Activated CD8-positive, alpha-beta T cell treated with anti-CD3 and anti-CD28 coated beads for 36 hours (primary cell): ENCODE measurements around the gene TUFT1. TPM values are rescaled to one million over a fixed set of nuclear protein-coding genes. Genes with fewer than 3 reads are reported as not detected.

Experiments used
- ATAC-seq: fragments of 200-7000 bp; cut with Tn5 transposase; one replicate; pipeline ENCODE4 v1.10.0; 2021; ENCODE audit warnings: mild to moderate bottlenecking, moderate library complexity
- CTCF ChIA-PET: fragments of 350-600 bp; sonication (Branson Sonifier 250); formaldehyde crosslinking; loops from one replicate; lab custom pipeline; 2021; ENCODE audit warnings: antibody characterized with exemption; lab: Charles Lee
- POLR2A ChIA-PET: fragments of 350-600 bp; sonication (Branson Sonifier 250); formaldehyde crosslinking; loops from one replicate; lab custom pipeline; 2021; ENCODE audit warnings: antibody characterized with exemption; lab: Charles Lee
- DNase-seq: peaks from one replicate; pipeline ENCODE4 v3.0.0-alpha.2; 2020
- H3K27ac Mint-ChIP-seq: one replicate; pipeline ENCODE4 v1.8.0; 2021; ENCODE audit warnings: mild to moderate bottlenecking, mixed read lengths
- H3K27me3 Mint-ChIP-seq: one replicate; pipeline ENCODE4 v1.8.0; 2021; ENCODE audit warnings: mixed read lengths
- H3K36me3 Mint-ChIP-seq: one replicate; pipeline ENCODE4 v1.8.0; 2021; ENCODE audit warnings: low read depth, mixed read lengths
- H3K4me1 Mint-ChIP-seq: one replicate; pipeline ENCODE4 v1.8.0; 2021; ENCODE audit warnings: low read depth, mixed read lengths
- H3K4me3 Mint-ChIP-seq: one replicate; pipeline ENCODE4 v1.8.0; 2021; ENCODE audit warnings: mild to moderate bottlenecking, moderate library complexity, mixed read lengths
- H3K9me3 Mint-ChIP-seq: one replicate; pipeline ENCODE4 v1.8.0; 2021; ENCODE audit warnings: mixed read lengths
- CTCF ChIP-seq: fragments of 200-600 bp; IDR thresholded peaks from one replicate; pipeline ENCODE4 v1.8.0; 2022; ENCODE audit warnings: antibody characterized with exemption, mild to moderate bottlenecking
- intact Hi-C: fragments of 100-400 bp; cut with micrococcal nuclease; formaldehyde crosslinking; loops from one replicate; pipeline ENCODE4 v1.10.0; 2022
- microRNA-seq: library from miRNA; unstranded; fragments of <30 nt; microRNA quantifications from one replicate; pipeline ENCODE4 v1.2.0, GENCODE V29; 2022; ENCODE audit warnings: borderline microRNAs expressed, borderline replicate concordance
- total RNA-seq, 2 experiments: library from RNA; stranded (reverse); gene quantifications; one replicate each; pipeline ENCODE4 v1.2.3, GENCODE V29; 2021

TUFT1 gene
- total RNA-seq, 2 experiments from 2014 or later: 1.0 to 1.5 TPM

DNA sequence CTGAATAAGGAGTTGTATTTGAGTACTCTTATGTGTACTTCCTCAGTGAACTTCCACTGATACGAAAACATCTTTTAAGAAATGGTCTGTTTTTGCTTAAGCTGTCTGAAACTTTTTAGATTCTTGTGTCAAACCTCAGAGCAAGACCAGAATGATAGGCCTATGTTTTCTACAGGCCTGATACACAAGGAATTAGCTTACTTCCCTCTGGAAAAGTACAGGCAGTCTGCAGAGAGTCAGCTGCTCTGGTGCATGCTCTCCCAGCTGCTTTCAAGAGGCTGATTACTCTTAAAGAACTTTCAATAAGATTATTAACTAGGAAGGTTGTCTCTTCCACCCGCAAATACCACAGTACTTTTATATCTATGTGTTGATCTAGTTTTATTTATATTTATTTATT lies 81.2 kb downstream of the TUFT1 start:
- H3K36me3 Mint-ChIP-seq: peaks cover 2% of the 10 kb centered on the region
- no peak overlapping the region for H3K4me3 Mint-ChIP-seq
- no peak for TF ChIP-seq CTCF
- ATAC-seq (no peak), DNase-seq (no peak)
- H3K9me3 Mint-ChIP-seq: no peaks in the 10 kb centered on the region
- no peaks in the 10 kb centered on the region for H3K27me3 Mint-ChIP-seq
- peak overlapping the region; percentile 1 for H3K27ac Mint-ChIP-seq
- intact Hi-C loops: no loop called here
- POLR2A ChIA-PET: interaction anchor here (2.2 kb wide), 1 partner anchor 142 kb away, joined by 8 read pairs; the partner anchor contains the start of gene MRPL9
- peaks cover 34% of the 10 kb centered on the region for H3K4me1 Mint-ChIP-seq
- CTCF ChIA-PET: interaction anchor here (1.0 to 5.0 kb wide), 3 partner anchors 20 to 113 kb away, joined by 3 to 33 read pairs (median 4); no protein-coding TSS in a partner anchor

GRCh38 chr1:151624783-151625182 lies 84.7 kb downstream of the TUFT1 start:
- no peak overlapping the region for H3K4me3 Mint-ChIP-seq
- intact Hi-C loops: no loop called here
- H3K4me1 Mint-ChIP-seq: peaks cover 17% of the 10 kb centered on the region
- no peak for TF ChIP-seq CTCF
- no peak overlapping the region for H3K27ac Mint-ChIP-seq
- POLR2A ChIA-PET: no interaction called here
- no peak for DNase-seq
- peaks cover 3% of the 10 kb centered on the region for H3K36me3 Mint-ChIP-seq
- H3K27me3 Mint-ChIP-seq: no peaks in the 10 kb centered on the region
- H3K9me3 Mint-ChIP-seq: no peaks in the 10 kb centered on the region
- CTCF ChIA-PET: no interaction called here
- ATAC-seq: no peak

- no peak for TF ChIP-seq CTCF
- Mint-ChIP-seq H3K27me3 (no peaks in the 10 kb centered on the region), H3K9me3 (no peaks in the 10 kb centered on the region), H3K36me3 (peaks cover 3% of the 10 kb centered on the region), H3K4me3 (no peak overlapping the region), H3K4me1 (peaks cover 1% of the 10 kb centered on the region), H3K27ac (no peak overlapping the region)
- CTCF ChIA-PET: no interaction called here
- no peak for ATAC-seq
- intact Hi-C loops: no loop called here
- no peak for DNase-seq
- POLR2A ChIA-PET: no interaction called here
Observed at GRCh38 chr1:151626740-151627334, 86.7 kb downstream of the TUFT1 start.

DNA sequence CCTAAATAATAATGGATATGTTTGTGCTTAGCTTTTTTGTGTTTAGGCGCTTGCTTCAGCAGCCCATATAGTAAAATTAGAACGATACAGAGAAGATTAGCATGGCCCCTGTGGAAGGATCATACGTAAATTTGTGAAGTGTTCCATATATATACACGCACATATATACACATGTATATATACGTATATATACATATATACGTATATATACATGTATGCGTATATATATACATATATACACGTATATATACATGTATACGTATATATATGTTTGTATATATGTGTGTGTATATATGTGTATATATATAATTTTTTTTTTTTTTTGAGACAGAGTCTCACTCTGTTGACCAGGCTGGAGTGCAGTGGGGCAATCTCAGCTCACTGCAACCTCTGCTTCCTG lies 89.2 kb downstream of the TUFT1 start:
- ATAC-seq (no peak), DNase-seq (no peak)
- ChIA-PET POLR2A (no interaction called here), CTCF (interaction anchor here (0.8 to 1.7 kb wide), 3 partner anchors 13 to 105 kb away, joined by 3 to 5 read pairs (median 5); no protein-coding TSS in a partner anchor)
- Mint-ChIP-seq H3K4me3 (no peak overlapping the region), H3K4me1 (no peaks in the 10 kb centered on the region), H3K27me3 (no peaks in the 10 kb centered on the region), H3K27ac (no peak overlapping the region), H3K9me3 (no peaks in the 10 kb centered on the region), H3K36me3 (peaks cover 3% of the 10 kb centered on the region)
- TF ChIP-seq CTCF: no peak
- intact Hi-C loops: no loop called here

Small RNA genes within 50 kb of the gene (microRNA-seq; reads per million reads assigned to microRNA genes)
- not detected for gene MIR554

Other genes starting within 250 kb of the TUFT1 start
- 10 to 100 TPM; 46.6 to 47.3 TPM for gene PI4KB, start 212.9 kb upstream of the TUFT1 start, total RNA-seq
- gene RFX5, start 193.1 kb upstream of the TUFT1 start, total RNA-seq: 10 to 100 TPM; 55.6 to 55.7 TPM
- gene SELENBP1, start 167.6 kb upstream of the TUFT1 start, total RNA-seq: not detected
- 100 to 1,000 TPM; 350 to 353 TPM for gene PSMB4, start 140.7 kb upstream of the TUFT1 start, total RNA-seq
- gene POGZ, start 80.8 kb upstream of the TUFT1 start, total RNA-seq: 10 to 100 TPM; 69.0 to 70.6 TPM
- gene CGN, start 28.9 kb upstream of the TUFT1 start, total RNA-seq: 1 to 10 TPM; 1.7 to 1.9 TPM
- gene SNX27, start 71.7 kb downstream of the TUFT1 start, total RNA-seq: 10 to 100 TPM; 27.2 to 29.5 TPM
- not detected for gene CELF3, start 176.5 kb downstream of the TUFT1 start, total RNA-seq
- not detected for gene RIIAD1, start 181.2 kb downstream of the TUFT1 start, total RNA-seq
- 100 to 1,000 TPM; 121 to 141 TPM for gene MRPL9, start 223.2 kb downstream of the TUFT1 start, total RNA-seq